ENCODE data around the gene MAGI2.

MAGI2 gene

GRCh38 chr7:78493401-78493800 lies 960.1 kb downstream of the MAGI2 start:
- DNase-seq (no peak), ATAC-seq (ENCODE audit: insufficient read depth, low read depth) (no peak)
- no peak overlapping the region for H3K4me3 ChIP-seq (ENCODE audit: low read depth in 1 of 2, low read length in 2 of 2)
- H3K4me1 ChIP-seq (ENCODE audit: insufficient read depth, low read length), result no peaks in the 10 kb centered on the region
- H3K9me3 ChIP-seq (ENCODE audit: insufficient read depth, low read length, severe bottlenecking), result no peaks in the 10 kb centered on the region
- no peaks in the 10 kb centered on the region for H3K79me2 ChIP-seq (ENCODE audit: insufficient read depth, low read length)
- no peaks in the 10 kb centered on the region for H4K20me1 ChIP-seq (ENCODE audit: insufficient read depth, low read length)
- H3K4me2 ChIP-seq (ENCODE audit: insufficient read depth, low read length), result no peak overlapping the region
- no peak overlapping the region for H2AFZ ChIP-seq (ENCODE audit: low read depth, low read length)
- H3K9ac ChIP-seq (ENCODE audit: low read depth, low read length), result no peak overlapping the region
- no peak overlapping the region for H3K27ac ChIP-seq (ENCODE audit: low read length)
- TF ChIP-seq EZH2 (IDR thresholded peaks at IDR 0.05; ENCODE audit: borderline replicate concordance, low read depth, low read length, severe bottlenecking), result no peak
- TF ChIP-seq, protein P1, sequence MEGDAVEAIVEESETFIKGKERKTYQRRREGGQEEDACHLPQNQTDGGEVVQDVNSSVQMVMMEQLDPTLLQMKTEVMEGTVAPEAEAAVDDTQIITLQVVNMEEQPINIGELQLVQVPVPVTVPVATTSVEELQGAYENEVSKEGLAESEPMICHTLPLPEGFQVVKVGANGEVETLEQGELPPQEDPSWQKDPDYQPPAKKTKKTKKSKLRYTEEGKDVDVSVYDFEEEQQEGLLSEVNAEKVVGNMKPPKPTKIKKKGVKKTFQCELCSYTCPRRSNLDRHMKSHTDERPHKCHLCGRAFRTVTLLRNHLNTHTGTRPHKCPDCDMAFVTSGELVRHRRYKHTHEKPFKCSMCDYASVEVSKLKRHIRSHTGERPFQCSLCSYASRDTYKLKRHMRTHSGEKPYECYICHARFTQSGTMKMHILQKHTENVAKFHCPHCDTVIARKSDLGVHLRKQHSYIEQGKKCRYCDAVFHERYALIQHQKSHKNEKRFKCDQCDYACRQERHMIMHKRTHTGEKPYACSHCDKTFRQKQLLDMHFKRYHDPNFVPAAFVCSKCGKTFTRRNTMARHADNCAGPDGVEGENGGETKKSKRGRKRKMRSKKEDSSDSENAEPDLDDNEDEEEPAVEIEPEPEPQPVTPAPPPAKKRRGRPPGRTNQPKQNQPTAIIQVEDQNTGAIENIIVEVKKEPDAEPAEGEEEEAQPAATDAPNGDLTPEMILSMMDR (IDR thresholded peaks at IDR 0.05; ENCODE audit: borderline replicate concordance, extremely low read depth, low read length, poor library complexity, severe bottlenecking), result no peak
- no peaks in the 10 kb centered on the region for H3K27me3 ChIP-seq (ENCODE audit: insufficient read depth, low read length, poor library complexity)
- no peaks in the 10 kb centered on the region for H3K36me3 ChIP-seq (ENCODE audit: insufficient read depth, low read length)

GRCh38 chr7:78492146-78492545 lies 961.3 kb downstream of the MAGI2 start:
- Histone ChIP-seq H3K79me2 (ENCODE audit: insufficient read depth, low read length) (no peaks in the 10 kb centered on the region), H3K9ac (ENCODE audit: low read depth, low read length) (no peak overlapping the region), H3K4me2 (ENCODE audit: insufficient read depth, low read length) (no peak overlapping the region), H3K27me3 (ENCODE audit: insufficient read depth, low read length, poor library complexity) (no peaks in the 10 kb centered on the region), H4K20me1 (ENCODE audit: insufficient read depth, low read length) (no peaks in the 10 kb centered on the region), H3K4me3 (ENCODE audit: low read depth in 1 of 2, low read length in 2 of 2) (no peak overlapping the region), H3K36me3 (ENCODE audit: insufficient read depth, low read length) (no peaks in the 10 kb centered on the region), H2AFZ (ENCODE audit: low read depth, low read length) (no peak overlapping the region), H3K4me1 (ENCODE audit: insufficient read depth, low read length) (no peaks in the 10 kb centered on the region), H3K9me3 (ENCODE audit: insufficient read depth, low read length, severe bottlenecking) (no peaks in the 10 kb centered on the region), H3K27ac (ENCODE audit: low read length) (no peak overlapping the region)
- DNase-seq (no peak), ATAC-seq (ENCODE audit: insufficient read depth, low read depth) (no peak)
- no peak for TF ChIP-seq EZH2 (IDR thresholded peaks at IDR 0.05; ENCODE audit: borderline replicate concordance, low read depth, low read length, severe bottlenecking)
- TF ChIP-seq, protein P1 (IDR thresholded peaks at IDR 0.05; ENCODE audit: borderline replicate concordance, extremely low read depth, low read length, poor library complexity, severe bottlenecking), result no peak

DNA sequence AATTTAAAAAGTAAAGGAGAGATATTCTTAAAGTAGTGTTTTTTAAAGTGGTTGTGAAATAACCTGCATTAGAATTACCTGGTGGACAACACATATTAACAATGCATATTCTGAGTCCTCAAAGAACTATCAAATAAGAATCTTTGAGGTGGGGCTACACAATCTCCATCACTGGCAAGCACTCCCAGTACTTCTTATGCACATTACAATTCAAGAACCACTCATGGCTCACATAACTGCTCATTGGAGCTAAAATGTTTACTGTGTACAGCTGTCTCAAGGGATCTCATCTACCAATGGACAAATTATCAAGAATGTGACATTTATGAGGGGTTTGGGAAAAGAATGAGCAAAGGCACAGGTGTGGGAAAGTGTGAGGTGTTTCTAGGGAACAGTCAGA lies 962.9 kb downstream of the MAGI2 start:
- H3K27me3 ChIP-seq (ENCODE audit: insufficient read depth, low read length, poor library complexity), result no peaks in the 10 kb centered on the region
- TF ChIP-seq, protein P1 (IDR thresholded peaks at IDR 0.05; ENCODE audit: borderline replicate concordance, extremely low read depth, low read length, poor library complexity, severe bottlenecking), result no peak
- TF ChIP-seq EZH2 (IDR thresholded peaks at IDR 0.05; ENCODE audit: borderline replicate concordance, low read depth, low read length, severe bottlenecking), result no peak
- H3K4me2 ChIP-seq (ENCODE audit: insufficient read depth, low read length), result no peak overlapping the region
- H3K4me3 ChIP-seq (ENCODE audit: low read depth in 1 of 2, low read length in 2 of 2), result no peak overlapping the region
- no peak overlapping the region for H2AFZ ChIP-seq (ENCODE audit: low read depth, low read length)
- no peak overlapping the region for H3K27ac ChIP-seq (ENCODE audit: low read length)
- no peaks in the 10 kb centered on the region for H3K9me3 ChIP-seq (ENCODE audit: insufficient read depth, low read length, severe bottlenecking)
- H3K79me2 ChIP-seq (ENCODE audit: insufficient read depth, low read length), result no peaks in the 10 kb centered on the region
- no peaks in the 10 kb centered on the region for H4K20me1 ChIP-seq (ENCODE audit: insufficient read depth, low read length)
- no peak overlapping the region for H3K9ac ChIP-seq (ENCODE audit: low read depth, low read length)
- no peak for DNase-seq
- no peaks in the 10 kb centered on the region for H3K36me3 ChIP-seq (ENCODE audit: insufficient read depth, low read length)
- no peak for ATAC-seq (ENCODE audit: insufficient read depth, low read depth)
- no peaks in the 10 kb centered on the region for H3K4me1 ChIP-seq (ENCODE audit: insufficient read depth, low read length)

Data from DND-41 (cell line).